ENCODE data around the gene ZBED2.

ZBED2 gene

GRCh38 chr3:111603679-111604078 lies 8.5 kb upstream of the ZBED2 start:
- DNase-seq, result peak in 1 of 4 experiments; percentile 3

GRCh38 chr3:111601810-111602209 lies 6.7 kb upstream of the ZBED2 start:
- DNase-seq, result no peak

- no peak for DNase-seq
Measured at GRCh38 chr3:111598552-111598951, 3.4 kb upstream of the ZBED2 start.

DNA sequence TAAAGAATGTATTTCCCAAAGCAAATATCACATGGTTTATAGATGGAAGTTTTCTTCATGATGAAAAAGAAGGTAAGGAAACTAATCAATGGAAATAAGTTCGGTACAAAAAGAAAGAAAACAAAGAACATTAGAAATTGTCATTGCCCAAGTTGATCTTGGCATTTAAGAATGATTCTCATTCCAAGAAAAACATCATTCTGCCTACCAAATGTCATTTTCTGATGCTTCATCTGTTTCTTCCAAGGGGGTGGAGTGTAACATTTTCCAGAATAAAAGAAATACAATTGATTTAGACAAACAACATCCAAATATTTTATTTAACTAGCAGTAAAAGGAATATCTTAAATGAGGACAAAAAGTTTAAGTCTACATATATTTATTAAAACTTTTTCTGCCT lies 3.0 kb upstream of the ZBED2 start:
- DNase-seq, result no peak

DNA sequence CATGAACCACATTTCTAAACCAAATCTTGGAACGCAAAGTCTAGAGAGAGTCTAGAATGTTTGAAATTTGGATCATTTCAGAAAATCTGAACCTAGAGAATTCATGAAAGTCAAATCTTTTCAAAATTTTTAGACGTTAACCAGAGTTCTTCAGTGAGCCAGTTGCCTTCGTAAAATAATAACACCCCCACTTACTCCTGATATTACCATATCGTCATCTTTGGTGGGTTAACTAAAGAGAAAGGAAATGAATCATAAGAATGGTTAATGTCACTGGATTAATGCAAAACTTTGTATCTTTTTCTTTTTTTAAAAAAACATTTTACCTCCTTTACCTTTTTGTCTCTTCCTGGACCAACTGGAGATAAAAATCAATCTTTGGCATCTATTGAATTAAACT lies 1.2 kb upstream of the ZBED2 start:
- no peak for DNase-seq

GRCh38 chr3:111594781-111595180 lies 365 bp downstream of the ZBED2 start:
- no peak for DNase-seq

- no peak for DNase-seq
Measured at GRCh38 chr3:111594205-111594604, 941 bp downstream of the ZBED2 start.

- DNase-seq, result no peak
Measured at GRCh38 chr3:111593666-111594065, 1.5 kb downstream of the ZBED2 start.

GRCh38 chr3:111592936-111593335 lies 2.2 kb downstream of the ZBED2 start:
- no peak for DNase-seq

- DNase-seq, result no peak
Measured at GRCh38 chr3:111592143-111592542, 3.0 kb downstream of the ZBED2 start.

DNA sequence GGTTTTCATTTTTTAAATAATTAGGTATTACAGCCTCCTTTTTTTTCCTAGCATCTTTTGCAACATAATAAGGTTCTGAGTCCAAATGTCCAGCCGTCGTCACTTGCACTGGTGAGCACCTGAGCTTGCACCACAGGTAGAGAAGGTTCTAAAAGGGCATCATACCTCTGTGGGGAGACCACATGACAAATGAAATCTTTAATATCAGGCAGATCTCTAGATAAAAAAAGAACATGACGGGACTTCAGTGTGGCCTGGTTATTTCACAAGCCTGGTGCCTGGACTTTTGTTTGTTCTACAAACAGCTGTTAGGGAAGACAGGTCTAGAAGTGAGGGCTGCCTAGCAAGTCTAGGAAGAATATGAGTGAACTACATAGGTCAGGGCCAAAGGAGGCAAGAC lies 3.6 kb downstream of the ZBED2 start:
- no peak for DNase-seq

- DNase-seq, result no peak
Measured at GRCh38 chr3:111590143-111590491, 5.0 kb downstream of the ZBED2 start.

- no peak for DNase-seq
Measured at GRCh38 chr3:111589303-111590142, 5.6 kb downstream of the ZBED2 start.

GRCh38 chr3:111588527-111588926 lies 6.6 kb downstream of the ZBED2 start:
- DNase-seq, result no peak

- no peak for DNase-seq
Measured at GRCh38 chr3:111585217-111585616, 9.9 kb downstream of the ZBED2 start.

DNA sequence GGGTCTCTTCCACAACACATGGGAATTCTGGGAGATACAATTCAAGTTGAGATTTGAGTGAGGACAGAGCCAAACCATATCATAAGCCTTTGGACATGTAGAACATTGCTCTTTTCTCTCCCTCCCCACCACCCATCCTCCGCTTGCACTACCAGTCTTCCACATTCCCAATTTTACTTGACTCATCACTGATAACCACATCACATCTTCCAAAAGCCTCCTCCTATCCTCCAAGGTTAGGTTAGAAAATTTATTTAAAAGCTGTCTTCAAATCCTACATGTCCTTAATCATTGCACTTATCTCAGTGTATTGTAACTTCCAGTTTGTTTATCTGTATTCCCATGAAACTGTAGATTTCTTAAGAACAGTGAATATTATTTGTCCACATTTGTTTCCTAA lies 10.4 kb downstream of the ZBED2 start:
- no peak for DNase-seq

GRCh38 chr3:111582120-111582474 lies 13.0 kb downstream of the ZBED2 start:
- DNase-seq, result no peak

DNA sequence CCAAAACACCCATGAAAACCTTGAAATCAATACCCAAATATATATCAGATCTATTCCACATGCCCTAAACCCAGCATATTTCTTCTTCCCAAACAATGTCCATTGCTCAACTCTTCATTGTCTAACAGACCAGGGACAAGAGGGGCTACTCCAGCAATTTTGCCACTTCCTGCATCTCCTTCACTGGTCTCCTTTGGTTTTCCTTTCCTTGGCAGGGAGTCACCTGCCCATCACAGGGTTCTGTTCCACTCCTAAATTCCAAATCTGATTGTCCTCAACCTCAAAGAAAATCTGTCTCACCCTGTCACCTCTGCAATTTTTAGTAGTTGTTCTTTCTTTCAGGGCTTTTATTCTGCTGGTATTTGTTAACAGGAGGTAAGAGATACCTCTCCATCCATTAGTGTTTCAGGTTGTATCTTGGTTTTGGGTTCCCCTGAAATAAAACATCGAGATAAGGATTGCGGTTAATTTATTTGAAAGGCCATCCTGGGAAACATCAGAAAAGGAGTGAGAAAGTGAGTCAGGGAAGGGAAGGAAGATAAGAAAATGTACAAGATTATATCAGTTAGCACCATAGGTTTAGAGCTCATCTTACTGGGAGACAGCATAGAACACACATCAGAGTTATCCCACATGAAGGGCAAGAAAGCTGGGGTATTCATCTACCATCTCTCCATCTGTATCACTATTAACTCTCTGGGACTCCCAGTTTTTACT lies 13.6 kb downstream of the ZBED2 start:
- DNase-seq, result no peak

- no peak for DNase-seq
Measured at GRCh38 chr3:111579495-111579894, 15.7 kb downstream of the ZBED2 start.

- no peak for DNase-seq
Measured at GRCh38 chr3:111578867-111579266, 16.3 kb downstream of the ZBED2 start.

GRCh38 chr3:111577798-111578685 lies 17.1 kb downstream of the ZBED2 start:
- DNase-seq, result peak; percentile 9 to 54 (median 38)

GRCh38 chr3:111577113-111577512 lies 18.0 kb downstream of the ZBED2 start:
- DNase-seq, result no peak

- no peak for DNase-seq
Measured at GRCh38 chr3:111571907-111572460, 23.2 kb downstream of the ZBED2 start.
